ENCODE measurements around the gene DNAJC17. TPM values are rescaled to one million over a fixed set of nuclear protein-coding genes. Genes with fewer than 3 reads are reported as not detected.

The DNAJC17 gene
- total RNA-seq, 2 experiments from 2014 or later = 24.2 to 39.9 TPM

DNA sequence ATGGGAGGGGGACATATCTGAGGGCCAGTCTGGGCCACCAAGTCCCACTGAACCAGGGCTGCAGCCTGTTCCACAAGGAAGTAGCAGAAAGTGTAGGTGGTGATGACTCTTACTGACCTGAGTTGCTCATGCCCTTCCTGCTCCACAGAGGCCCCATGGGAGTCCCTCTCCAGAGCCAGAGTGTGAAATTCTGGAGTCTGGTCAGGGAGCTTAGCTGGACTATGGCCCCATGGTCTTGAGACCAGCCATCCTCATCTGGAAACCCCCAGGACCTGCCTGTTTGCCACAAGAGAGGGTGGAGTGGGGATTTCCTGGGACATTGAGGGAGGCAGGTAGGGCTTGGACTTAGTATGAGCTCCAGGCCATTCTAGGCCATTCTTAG lies 39.6 kb upstream of the DNAJC17 start:
- Histone ChIP-seq H3K4me2 (ENCODE audit: low read length) (peak overlapping the region; percentile 66), H3K27ac (ENCODE audit: low read depth, low read length, poor library complexity, severe bottlenecking) (no peak overlapping the region), H3K4me3 (ENCODE audit: low read depth, low read length, poor library complexity, severe bottlenecking) (peak overlapping the region; percentile 14), H3K36me3 (ENCODE audit: insufficient read depth, low read length) (no peaks in the 10 kb centered on the region), H3K4me1 (ENCODE audit: insufficient read depth, low read length, poor library complexity, severe bottlenecking) (peaks cover 25% of the 10 kb centered on the region), H3K9me2 (ENCODE audit: insufficient read depth, low read length) (no peaks in the 10 kb centered on the region), H4K20me1 (ENCODE audit: insufficient read depth, low read length) (no peaks in the 10 kb centered on the region), H3K9me3 (ENCODE audit: low read length) (no peaks in the 10 kb centered on the region), H3K79me2 (ENCODE audit: insufficient read depth, low read depth, low read length) (no peaks in the 10 kb centered on the region), H2AFZ (ENCODE audit: low read length) (peak overlapping the region; percentile 76; the same call in 1 of the 2 replicates)
- POLR2A ChIA-PET = interaction anchor here (0.8 kb wide), 1 partner anchor 14 kb away, joined by 3 read pairs; no protein-coding TSS in a partner anchor
- intact Hi-C loops (cut with micrococcal nuclease; ENCODE audit: unreplicated experiment) = no loop called here
- CTCF ChIA-PET (ENCODE audit: unreplicated experiment) = interaction anchor here (1.1 to 3.5 kb wide), 3 partner anchors 11 to 48 kb away, joined by 4 to 19 read pairs (median 4); partner anchors contain the start of gene VPS18
- TF ChIP-seq EZH2phosphoT487 (IDR thresholded peaks at IDR 0.05; ENCODE audit: borderline replicate concordance, low read depth, low read length) = no peak
- TF ChIP-seq, protein P1, sequence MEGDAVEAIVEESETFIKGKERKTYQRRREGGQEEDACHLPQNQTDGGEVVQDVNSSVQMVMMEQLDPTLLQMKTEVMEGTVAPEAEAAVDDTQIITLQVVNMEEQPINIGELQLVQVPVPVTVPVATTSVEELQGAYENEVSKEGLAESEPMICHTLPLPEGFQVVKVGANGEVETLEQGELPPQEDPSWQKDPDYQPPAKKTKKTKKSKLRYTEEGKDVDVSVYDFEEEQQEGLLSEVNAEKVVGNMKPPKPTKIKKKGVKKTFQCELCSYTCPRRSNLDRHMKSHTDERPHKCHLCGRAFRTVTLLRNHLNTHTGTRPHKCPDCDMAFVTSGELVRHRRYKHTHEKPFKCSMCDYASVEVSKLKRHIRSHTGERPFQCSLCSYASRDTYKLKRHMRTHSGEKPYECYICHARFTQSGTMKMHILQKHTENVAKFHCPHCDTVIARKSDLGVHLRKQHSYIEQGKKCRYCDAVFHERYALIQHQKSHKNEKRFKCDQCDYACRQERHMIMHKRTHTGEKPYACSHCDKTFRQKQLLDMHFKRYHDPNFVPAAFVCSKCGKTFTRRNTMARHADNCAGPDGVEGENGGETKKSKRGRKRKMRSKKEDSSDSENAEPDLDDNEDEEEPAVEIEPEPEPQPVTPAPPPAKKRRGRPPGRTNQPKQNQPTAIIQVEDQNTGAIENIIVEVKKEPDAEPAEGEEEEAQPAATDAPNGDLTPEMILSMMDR (conservative IDR thresholded peaks at IDR 0.05; ENCODE audit: low read length) = no peak
- no peak for DNase-seq (ENCODE audit: low spot score)
- BruUV-seq (replicated peaks) = no TSS peak

DNA sequence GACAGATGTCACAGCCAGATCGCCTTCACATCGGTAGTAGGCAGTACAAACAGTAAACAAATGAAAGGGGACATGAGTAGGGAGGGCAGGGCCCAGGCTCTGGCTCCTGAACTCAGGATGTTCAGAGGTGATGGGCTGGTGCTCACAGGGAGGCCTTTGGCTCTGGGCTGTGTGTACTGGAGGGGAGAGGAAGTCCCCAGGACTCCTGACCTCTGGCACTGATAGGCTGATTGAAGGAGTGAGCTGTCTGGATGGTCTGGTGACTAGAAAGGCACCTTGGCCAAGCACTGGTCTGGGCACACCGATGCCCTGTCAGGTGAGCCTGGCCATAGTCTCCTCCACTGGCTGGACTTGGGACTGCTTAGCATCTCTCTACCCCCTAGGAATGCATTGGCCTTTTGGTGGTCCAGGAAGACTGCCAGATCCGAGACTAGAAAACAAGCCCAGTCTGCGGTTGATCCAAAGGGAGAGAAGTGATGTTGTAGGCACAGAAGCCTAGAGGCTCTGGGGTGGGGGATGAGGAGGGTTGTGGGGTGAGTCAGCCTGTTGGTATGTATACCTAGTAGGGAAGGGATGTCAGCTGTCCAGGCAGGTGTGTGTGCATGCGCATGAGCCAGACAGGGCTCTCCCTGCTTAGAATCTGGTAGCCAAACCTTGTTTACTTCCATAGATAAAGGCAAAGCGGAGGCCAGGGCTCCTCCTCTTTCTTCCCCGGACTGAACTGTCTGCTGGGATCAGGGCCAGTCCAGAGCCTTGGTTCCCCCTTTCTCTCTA lies 38.4 kb upstream of the DNAJC17 start:
- Histone ChIP-seq H3K4me3 (ENCODE audit: low read depth, low read length, poor library complexity, severe bottlenecking) (no peak overlapping the region), H3K4me2 (ENCODE audit: low read length) (no peak overlapping the region; the same call in 1 of the 2 replicates), H3K4me1 (ENCODE audit: insufficient read depth, low read length, poor library complexity, severe bottlenecking) (peaks cover 25% of the 10 kb centered on the region), H3K79me2 (ENCODE audit: insufficient read depth, low read depth, low read length) (no peaks in the 10 kb centered on the region), H3K9me2 (ENCODE audit: insufficient read depth, low read length) (no peaks in the 10 kb centered on the region), H3K27ac (ENCODE audit: low read depth, low read length, poor library complexity, severe bottlenecking) (no peak overlapping the region), H3K9me3 (ENCODE audit: low read length) (no peaks in the 10 kb centered on the region), H2AFZ (ENCODE audit: low read length) (no peak overlapping the region), H3K36me3 (ENCODE audit: insufficient read depth, low read length) (no peaks in the 10 kb centered on the region), H4K20me1 (ENCODE audit: insufficient read depth, low read length) (no peaks in the 10 kb centered on the region)
- ChIA-PET CTCF (ENCODE audit: unreplicated experiment) (interaction anchor here (3.5 kb wide), 1 partner anchor 12 kb away, joined by 19 read pairs; no protein-coding TSS in a partner anchor), POLR2A (interaction anchor here (0.7 kb wide), 1 partner anchor 108 kb away, joined by 3 read pairs; no protein-coding TSS in a partner anchor)
- no TSS peak for BruUV-seq (replicated peaks)
- intact Hi-C loops (cut with micrococcal nuclease; ENCODE audit: unreplicated experiment) = no loop called here
- no peak for DNase-seq (ENCODE audit: low spot score)
- TF ChIP-seq, protein P1 (conservative IDR thresholded peaks at IDR 0.05; ENCODE audit: low read length) = no peak
- no peak for TF ChIP-seq EZH2phosphoT487 (IDR thresholded peaks at IDR 0.05; ENCODE audit: borderline replicate concordance, low read depth, low read length)

DNA sequence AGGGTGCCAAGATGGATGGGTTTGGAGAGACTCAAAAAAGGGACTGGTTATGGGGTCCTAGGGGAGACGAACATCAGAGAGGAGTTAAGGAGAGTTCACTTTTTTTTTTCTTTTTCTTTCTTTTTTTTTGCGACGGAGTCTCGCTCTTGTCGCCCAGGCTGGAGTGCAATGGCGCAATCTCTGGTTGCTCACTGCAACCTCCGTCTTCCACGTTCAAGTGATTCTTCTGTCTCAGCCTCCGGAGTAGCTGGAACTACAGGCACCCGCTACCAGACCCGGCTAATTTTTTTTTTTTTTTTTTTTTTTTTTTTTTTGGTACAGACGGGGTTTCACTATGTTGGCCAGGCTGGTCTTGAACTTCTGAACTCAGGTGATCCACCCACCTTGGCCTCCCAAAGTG lies 37.8 kb upstream of the DNAJC17 start:
- CTCF ChIA-PET (ENCODE audit: unreplicated experiment) = interaction anchor here (3.5 kb wide), 1 partner anchor 13 kb away, joined by 19 read pairs; no protein-coding TSS in a partner anchor
- no peak overlapping the region for H3K4me3 ChIP-seq (ENCODE audit: low read depth, low read length, poor library complexity, severe bottlenecking)
- H2AFZ ChIP-seq (ENCODE audit: low read length) = no peak overlapping the region
- no peaks in the 10 kb centered on the region for H4K20me1 ChIP-seq (ENCODE audit: insufficient read depth, low read length)
- H3K4me2 ChIP-seq (ENCODE audit: low read length) = peak overlapping the region; percentile 67; the same call in 1 of the 2 replicates
- no peak for TF ChIP-seq EZH2phosphoT487 (IDR thresholded peaks at IDR 0.05; ENCODE audit: borderline replicate concordance, low read depth, low read length)
- TF ChIP-seq, protein P1 (conservative IDR thresholded peaks at IDR 0.05; ENCODE audit: low read length) = no peak
- H3K27ac ChIP-seq (ENCODE audit: low read depth, low read length, poor library complexity, severe bottlenecking) = no peak overlapping the region
- H3K9me2 ChIP-seq (ENCODE audit: insufficient read depth, low read length) = no peaks in the 10 kb centered on the region
- no peaks in the 10 kb centered on the region for H3K79me2 ChIP-seq (ENCODE audit: insufficient read depth, low read depth, low read length)
- no TSS peak for BruUV-seq (replicated peaks)
- DNase-seq (ENCODE audit: low spot score) = no peak
- POLR2A ChIA-PET = interaction anchor here (0.6 kb wide), 1 partner anchor 29 kb away, joined by 5 read pairs; no protein-coding TSS in a partner anchor
- peaks cover 25% of the 10 kb centered on the region for H3K4me1 ChIP-seq (ENCODE audit: insufficient read depth, low read length, poor library complexity, severe bottlenecking)
- no peaks in the 10 kb centered on the region for H3K36me3 ChIP-seq (ENCODE audit: insufficient read depth, low read length)
- H3K9me3 ChIP-seq (ENCODE audit: low read length) = no peaks in the 10 kb centered on the region
- intact Hi-C loops (cut with micrococcal nuclease; ENCODE audit: unreplicated experiment) = no loop called here

All from OCI-LY7 (cell line).